K562 (cell line): ENCODE measurements around the gene ACTN1. TPM values are rescaled to one million over a fixed set of nuclear protein-coding genes. Genes with fewer than 3 reads are reported as not detected.

ENCODE experiments used
- ATAC-seq: fragments of 200-7000 bp; cut with Tn5 transposase; 3 replicates; pipeline ENCODE4 v1.9.1; 2020; ENCODE audit warnings: moderate library complexity
- BruUV-seq: library from RNA; stranded (reverse); fragments of 400-500 nt; replicated peaks from 2 replicates; lab custom pipeline; 2021; lab: Mats Ljungman, UMichigan
- CTCF ChIA-PET: fragments of 300-600 bp; formaldehyde crosslinking; extraction: SDS; loops from one replicate; lab custom pipeline; 2021; ENCODE audit warnings: low intra/inter-chr PET ratio; lab: Yijun Ruan, JAX
- POLR2A ChIA-PET: fragments of 300-600, 350-650 bp; sonication (Branson Sonifier 250); formaldehyde crosslinking; extraction: SDS; loops from one replicate; lab custom pipeline; 2021; ENCODE audit warnings: antibody characterized with exemption, inconsistent platforms; lab: Yijun Ruan, JAX
- DNase-seq, 4 experiments: peaks; one replicate each; pipeline versions ENCODE4 v3.0.0 to v3.0.0-alpha.2; 2011 to 2018; ENCODE audit warnings: low spot score in 3 of 4, mixed read lengths in 3 of 4; ENCODE audit errors: extremely low read depth in 1 of 4
- FAIRE-seq: peaks from 2 replicates; lab custom pipeline; 2011; peaks lifted over from hg19 to GRCh38; lab: Jason Lieb, UNC
- H2AFZ ChIP-seq: 2 replicates; pipeline ENCODE4 v1.6.0; 2011; ENCODE audit warnings: low read depth, low read length, control low read depth, inconsistent platforms
- H3K27ac ChIP-seq: fragments of 200-600 bp; 3 replicates; pipeline ENCODE4 v1.8.0; 2011; ENCODE audit warnings: low read depth, mild to moderate bottlenecking, control low read depth, inconsistent platforms, low read length, moderate library complexity, mixed read lengths; ENCODE audit errors: extremely low read depth
- H3K27me3 ChIP-seq, 2 experiments: fragments of 300-600 bp in 1 of 2; 2 replicates in 1 of 2; 3 replicates in 1 of 2; pipeline versions ENCODE4 v1.6.0 to v1.8.0; 2011; ENCODE audit warnings: inconsistent platforms in 2 of 2, low read length in 2 of 2, mild to moderate bottlenecking in 1 of 2, mixed read lengths in 1 of 2, moderate library complexity in 1 of 2; ENCODE audit not compliant: control insufficient read depth in 2 of 2, insufficient read depth in 2 of 2
- H3K36me3 ChIP-seq: fragments of 300-600 bp; 3 replicates; pipeline ENCODE4 v1.8.0; 2011; ENCODE audit warnings: mild to moderate bottlenecking, low read length, inconsistent platforms; ENCODE audit not compliant: control insufficient read depth, insufficient read depth
- H3K4me1 ChIP-seq, 2 experiments: fragments of 200-600 bp in 1 of 2; replicated peaks in 1 of 2; 2 replicates in 1 of 2; 3 replicates in 1 of 2; pipeline versions ENCODE4 v1.5.1 to v1.8.0; 2011; ENCODE audit warnings: inconsistent platforms in 2 of 2, low read length in 2 of 2, mild to moderate bottlenecking in 1 of 2, mixed read lengths in 1 of 2, moderate library complexity in 1 of 2; ENCODE audit not compliant: control insufficient read depth in 2 of 2, insufficient read depth in 2 of 2
- H3K4me2 ChIP-seq: 2 replicates; pipeline ENCODE4 v1.6.1; 2011; ENCODE audit warnings: low read length, control low read depth, inconsistent platforms, mixed read lengths; ENCODE audit not compliant: insufficient read depth
- H3K4me3 ChIP-seq: fragments of 200-600 bp; sonication (generic), shearing (Covaris generic); 2 replicates; pipeline ENCODE4 v1.5.1; 2016; ENCODE audit warnings: control low read depth, inconsistent platforms
- H3K79me2 ChIP-seq: fragments of 200-600 bp; 3 replicates; pipeline ENCODE4 v1.8.0; 2011; ENCODE audit warnings: low read length, inconsistent platforms; ENCODE audit not compliant: control insufficient read depth, insufficient read depth
- H3K9ac ChIP-seq, 2 experiments: 2 replicates each; pipeline versions ENCODE4 v1.6.0 to v1.6.1; 2011; ENCODE audit warnings: low read depth in 2 of 2, low read length in 2 of 2, control low read depth in 1 of 2, inconsistent platforms in 1 of 2, mild to moderate bottlenecking in 1 of 2, mixed read lengths in 1 of 2; ENCODE audit not compliant: insufficient read depth in 1 of 2
- H3K9me1 ChIP-seq: one replicate; pipeline ENCODE4 v1.6.0; 2011; ENCODE audit warnings: inconsistent platforms, mild to moderate bottlenecking, low read length, moderate library complexity; ENCODE audit not compliant: control insufficient read depth, insufficient read depth
- H3K9me3 ChIP-seq: replicated peaks from 2 replicates; pipeline ENCODE4 v1.5.1; 2011; ENCODE audit warnings: low read depth, low read length, inconsistent platforms; ENCODE audit not compliant: control insufficient read depth, insufficient read depth
- H4K20me1 ChIP-seq: replicated peaks from 2 replicates; pipeline ENCODE4 v1.6.1; 2011; ENCODE audit warnings: low read length, inconsistent platforms, mixed read lengths; ENCODE audit not compliant: control insufficient read depth, insufficient read depth
- ARID1B ChIP-seq: fragments of 450-650 bp; IDR thresholded peaks from 2 replicates; pipeline ENCODE4 v1.6.1; 2016; ENCODE audit warnings: antibody characterized with exemption, mild to moderate bottlenecking, inconsistent platforms
- COPS2 ChIP-seq: fragments of 450-650 bp; conservative IDR thresholded peaks from 2 replicates; pipeline ENCODE4 v1.6.1; 2016; ENCODE audit warnings: mild to moderate bottlenecking, moderate library complexity
- HMG20A ChIP-seq: fragments of 450-650 bp; formaldehyde crosslinking; conservative IDR thresholded peaks from 2 replicates; pipeline ENCODE4 v1.4.0; 2020; ENCODE audit warnings: mild to moderate bottlenecking, mixed read lengths
- MAFK ChIP-seq: IDR thresholded peaks from 2 replicates; pipeline ENCODE4 v1.6.1; 2011; ENCODE audit warnings: low read length, improper control_type of control experiment
- ZBTB11 ChIP-seq, 3 experiments: fragments of 200-800 bp in 1 of 3; fragments of 250-450 bp in 1 of 3; fragments of 450-650 bp in 1 of 3; sonication (Bioruptor Pico) in 1 of 3; sonication (Bioruptor generic) in 1 of 3; formaldehyde crosslinking in 1 of 3; IDR thresholded peaks; 2 replicates each; pipeline versions ENCODE4 v1.6.1 to v1.8.0; 2016 to 2022; ENCODE audit warnings: mild to moderate bottlenecking in 2 of 3, missing genetic modification characterization in 2 of 3, missing compliant biosample characterization in 1 of 3, moderate library complexity in 1 of 3
- ZNF449 ChIP-seq: fragments of 250-450 bp; sonication (Bioruptor Pico); IDR thresholded peaks from 2 replicates; pipeline ENCODE4 v1.8.0; 2022; ENCODE audit warnings: moderate library complexity, mild to moderate bottlenecking, inconsistent platforms
- WGBS: fragments of 100-300 bp; shearing (Covaris generic); methylation state at CpG from one replicate; pipeline ENCODE4 v1.1.6; 2016; ENCODE audit warnings: low coverage, mixed read lengths; ENCODE audit not compliant: insufficient coverage; ENCODE audit errors: missing lambda C conversion rate; 5-methylcytosine and 5-hydroxymethylcytosine counted together
- in situ Hi-C: fragments of 300-500 bp; cut with MboI; formaldehyde crosslinking; loops from 4 replicates; pipeline ENCODE4 v1.15.0; 2018; ENCODE audit warnings: inconsistent platforms, mixed read lengths
- intact Hi-C: fragments of 100-400 bp; cut with micrococcal nuclease; formaldehyde crosslinking; loops from 2 replicates; pipeline ENCODE4 v1.14.2; 2022
- polyA plus RNA-seq, 8 experiments: library from polyadenylated mRNA; depleted of rRNA in 4 of 8; stranded (reverse) in 5 of 8; unstranded in 3 of 8; fragments of >200 nt; fragmentation: Nextera tagmentation in 2 of 8; fragmentation: Illumina TruSeq in 1 of 8; extraction: Ambion mirVana in 2 of 8; extraction: Trizol in 1 of 8; gene quantifications; 2 replicates each; pipeline versions ENCODE4 v1.2.1 to v1.2.3, GENCODE V29; 2011 to 2014; ENCODE audit warnings: inconsistent platforms in 1 of 8, missing spikeins in 1 of 8
- total RNA-seq, 7 experiments: library from RNA; depleted of rRNA in 6 of 7; stranded (reverse); fragments of >200 nt in 6 of 7; fragmentation: Illumina TruSeq in 2 of 7; extraction: Trizol in 2 of 7; gene quantifications; 2 replicates each; pipeline versions ENCODE4 v1.2.1 to v1.2.3, GENCODE V29; 2011 to 2021; ENCODE audit warnings: low replicate concordance in 1 of 7
- TF ChIP-seq, protein P1 (sequence below): fragments of 250-450 bp; sonication (Bioruptor Pico); IDR thresholded peaks from 2 replicates; pipeline ENCODE4 v1.5.0; 2021; ENCODE audit warnings: mild to moderate bottlenecking, moderate library complexity

The ACTN1 gene
- total and polyA plus RNA-seq, 9 of the 15 experiments (the other 6 are each of a cell fraction or from before 2014, with no cell fraction given) = 2.2 to 67.7 (median 34.5) TPM

- Histone ChIP-seq H3K4me2 (no peak overlapping the region), H4K20me1 (no peaks in the 10 kb centered on the region), H3K79me2 (no peaks in the 10 kb centered on the region), H3K36me3 (peaks cover 48% of the 10 kb centered on the region; the same call in 1 of the 3 replicates), H3K27me3 (no peaks in the 10 kb centered on the region), H3K9me3 (no peaks in the 10 kb centered on the region), H3K4me3 (no peak overlapping the region), H2AFZ (no peak overlapping the region), H3K27ac (no peak overlapping the region), H3K4me1 (no peaks in the 10 kb centered on the region), H3K9ac (peak overlapping the region in 1 of 2 experiments; percentile 45; a peak in 1 of 4 replicates), H3K9me1 (no peaks in the 10 kb centered on the region)
- BruUV-seq = no TSS peak
- FAIRE-seq (no peak), DNase-seq (no peak), ATAC-seq (no peak)
- WGBS = 91% methylated on average over 4 of the region's 6 CpGs
- no peak for TF ChIP-seq MAFK
- no peak for TF ChIP-seq ZBTB11 (CRISPR knock-in tag; IDR thresholded peaks at IDR 0.05)
- no peak for TF ChIP-seq COPS2
- TF ChIP-seq ARID1B = no peak
- TF ChIP-seq HMG20A (CRISPR knock-in tag) = no peak
- TF ChIP-seq, protein P1, sequence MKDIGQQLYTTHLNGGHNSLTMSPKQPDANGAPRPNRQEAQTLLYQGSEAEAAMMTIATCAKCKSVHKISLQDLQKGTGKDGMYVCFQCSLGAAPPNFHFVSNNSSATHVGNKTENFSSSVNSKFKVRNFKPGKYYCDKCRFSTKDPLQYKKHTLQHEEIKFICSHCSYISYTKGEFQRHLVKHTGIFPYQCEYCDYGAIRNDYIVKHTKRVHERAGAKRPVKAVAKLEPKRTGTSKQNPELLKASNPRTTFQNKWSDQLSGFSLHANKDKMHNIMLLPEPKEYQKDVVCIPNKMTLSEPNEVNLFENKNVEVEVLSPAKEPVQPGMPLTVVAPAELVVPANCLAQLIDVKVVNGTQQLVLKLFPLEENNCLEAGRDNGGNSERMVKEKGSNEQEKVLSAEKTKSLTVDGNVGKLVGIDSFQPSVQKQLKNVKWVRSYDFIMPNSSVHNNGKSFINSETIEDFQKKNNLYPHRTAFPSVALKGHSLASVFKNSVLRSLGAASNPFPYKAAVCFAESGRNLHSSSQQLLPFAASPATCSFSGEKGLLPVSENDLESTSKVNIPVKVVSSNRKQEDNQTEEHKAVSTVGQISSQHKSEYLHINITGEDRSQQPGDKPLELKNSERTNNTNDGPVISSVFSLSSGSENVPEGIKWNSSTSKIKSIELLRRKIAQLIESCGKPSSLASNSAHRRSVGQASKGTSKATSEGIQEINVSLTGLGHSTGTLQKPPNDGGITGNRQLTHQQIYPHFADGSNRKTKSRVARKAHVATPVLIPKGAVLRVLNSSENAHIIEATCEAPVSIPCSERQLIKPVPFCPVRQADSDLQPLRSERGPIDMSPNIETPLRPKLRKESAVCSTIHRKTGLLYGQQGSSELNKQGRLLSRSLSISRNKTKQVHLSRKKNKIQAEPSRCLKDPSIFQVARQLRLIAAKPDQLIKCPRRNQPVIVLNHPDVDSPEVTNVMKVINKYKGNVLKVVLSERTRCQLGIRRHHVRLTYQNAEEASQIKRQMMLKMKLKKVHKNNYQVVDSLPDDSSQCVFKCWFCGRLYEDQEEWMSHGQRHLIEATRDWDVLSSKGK = no peak
- TF ChIP-seq ZNF449 (CRISPR knock-in tag) = no peak
- CTCF ChIA-PET = no interaction called here
- POLR2A ChIA-PET = interaction anchor here (0.7 kb wide), 1 partner anchor 15 kb away, joined by 3 read pairs; no protein-coding TSS in a partner anchor
- intact Hi-C loops = no loop called here
- in situ Hi-C loops = no loop called here
Measured at GRCh38 chr14:68894123-68894522, 85.0 kb downstream of the ACTN1 start.
